B cell (primary cell): ENCODE measurements around the gene SNAPC1. TPM values are rescaled to one million over a fixed set of nuclear protein-coding genes. Genes with fewer than 3 reads are reported as not detected.

Experiments
- ATAC-seq: fragments of 200-7000 bp; cut with Tn5 transposase; one replicate; pipeline ENCODE4 v1.10.0; 2021; ENCODE audit warnings: low read depth, mild to moderate bottlenecking, moderate number of reproducible peaks, moderate library complexity
- CTCF ChIA-PET: fragments of 350-600 bp; sonication (Branson Sonifier 250); formaldehyde crosslinking; loops from one replicate; lab custom pipeline; 2021; ENCODE audit warnings: antibody characterized with exemption, inconsistent platforms; lab: Charles Lee
- POLR2A ChIA-PET: fragments of 350-600 bp; sonication (Branson Sonifier 250); formaldehyde crosslinking; loops from one replicate; lab custom pipeline; 2021; ENCODE audit warnings: antibody characterized with exemption; lab: Charles Lee
- DNase-seq: peaks from one replicate; pipeline ENCODE4 v3.0.0; 2013
- H2AFZ ChIP-seq: 2 replicates; pipeline ENCODE4 v1.6.1; 2012; ENCODE audit warnings: mild to moderate bottlenecking, low read depth, low read length; ENCODE audit not compliant: insufficient read depth, poor library complexity, severe bottlenecking
- H3K27ac ChIP-seq, 2 donors: 1 replicate in 1 of 2; 2 replicates in 1 of 2; pipeline ENCODE4 v1.5.1; 2012 to 2013; ENCODE audit warnings: low read length in 2 of 2, mild to moderate bottlenecking in 2 of 2, moderate library complexity in 1 of 2
- H3K27me3 ChIP-seq, 4 experiments: fragments of 200-600 bp in 1 of 4; sonication (generic) in 1 of 4; replicated peaks in 1 of 4; 1 replicate in 2 of 4; 2 replicates in 2 of 4; pipeline versions ENCODE4 v1.6.1 to v1.7.0; 2013 to 2016; ENCODE audit warnings: low read length in 3 of 4, mild to moderate bottlenecking in 2 of 4, mixed read lengths in 1 of 4, moderate library complexity in 1 of 4; ENCODE audit not compliant: insufficient read depth in 4 of 4, control insufficient read depth in 3 of 4; ENCODE audit errors: control extremely low read depth in 1 of 4
- H3K36me3 ChIP-seq, 2 experiments: replicated peaks in 1 of 2; 1 replicate in 1 of 2; 2 replicates in 1 of 2; pipeline versions ENCODE4 v1.6.1 to v1.7.1; 2013; ENCODE audit warnings: low read length in 1 of 2; ENCODE audit not compliant: insufficient read depth in 2 of 2, control insufficient read depth in 1 of 2; ENCODE audit errors: control extremely low read depth in 1 of 2, extremely low read depth in 1 of 2
- H3K4me1 ChIP-seq, 2 donors: fragments of 200-600 bp in 1 of 2; sonication (generic) in 1 of 2; 1 replicate in 1 of 2; 2 replicates in 1 of 2; pipeline versions ENCODE4 v1.5.1 to v1.6.1; 2013 to 2017; ENCODE audit warnings: low read length in 2 of 2; ENCODE audit not compliant: control insufficient read depth in 2 of 2, insufficient read depth in 2 of 2
- H3K4me2 ChIP-seq: replicated peaks from 2 replicates; pipeline ENCODE3; 2012; ENCODE audit warnings: mild to moderate bottlenecking, low read depth, low read length; ENCODE audit not compliant: poor library complexity, severe bottlenecking
- H3K4me3 ChIP-seq, 5 experiments: fragments of 200-600 bp in 1 of 5; sonication (generic) in 1 of 5; 1 replicate in 3 of 5; 2 replicates in 2 of 5; pipeline versions ENCODE4 v1.5.1 to v1.7.0; 2011 to 2016; ENCODE audit warnings: low read length in 4 of 5, mild to moderate bottlenecking in 4 of 5, low read depth in 2 of 5, control low read depth in 1 of 5, moderate library complexity in 1 of 5; ENCODE audit not compliant: insufficient read depth in 1 of 5; ENCODE audit errors: control extremely low read depth in 1 of 5, extremely low read depth in 1 of 5
- H3K79me2 ChIP-seq: fragments of 200-600 bp; sonication (generic); one replicate; pipeline ENCODE4 v1.6.0; 2016; ENCODE audit warnings: low read length; ENCODE audit not compliant: control insufficient read depth, insufficient read depth
- H3K9ac ChIP-seq: fragments of 200-600 bp; sonication (generic); 2 replicates; pipeline ENCODE4 v1.6.1; 2017; ENCODE audit warnings: mild to moderate bottlenecking, low read length, moderate library complexity
- H3K9me3 ChIP-seq, 3 donors: one replicate each; pipeline versions ENCODE4 v1.6.1 to v1.7.1; 2013; ENCODE audit warnings: low read length in 2 of 3; ENCODE audit not compliant: control insufficient read depth in 2 of 3, insufficient read depth in 1 of 3; ENCODE audit errors: control extremely low read depth in 1 of 3
- H4K20me1 ChIP-seq: 2 replicates; pipeline ENCODE4 v1.6.0; 2012; ENCODE audit warnings: mild to moderate bottlenecking, low read length; ENCODE audit not compliant: insufficient read depth, control insufficient read depth, poor library complexity, severe bottlenecking
- H3K27ac Mint-ChIP-seq: one replicate; pipeline ENCODE4 v1.8.0; 2021; ENCODE audit warnings: mixed read lengths
- H3K27me3 Mint-ChIP-seq: one replicate; pipeline ENCODE4 v1.8.0; 2021; ENCODE audit warnings: mixed read lengths
- H3K4me1 Mint-ChIP-seq: one replicate; pipeline ENCODE4 v1.8.0; 2021; ENCODE audit warnings: mixed read lengths
- H3K4me3 Mint-ChIP-seq: one replicate; pipeline ENCODE4 v1.8.0; 2021; ENCODE audit warnings: mixed read lengths
- H3K9me3 Mint-ChIP-seq: one replicate; pipeline ENCODE4 v1.8.0; 2022; ENCODE audit warnings: mixed read lengths; ENCODE audit not compliant: insufficient read depth
- CTCF ChIP-seq: fragments of 200-600 bp; IDR thresholded peaks from one replicate; pipeline ENCODE4 v1.8.0; 2022; ENCODE audit warnings: antibody characterized with exemption, mild to moderate bottlenecking
- EZH2 ChIP-seq: IDR thresholded peaks from 2 replicates; pipeline ENCODE4 v1.6.1; 2012; ENCODE audit warnings: borderline replicate concordance, low read depth, mild to moderate bottlenecking, moderate library complexity, low read length; ENCODE audit not compliant: insufficient read depth, poor library complexity, severe bottlenecking
- whole genome bisulfite sequencing: methylation state at CpG from one replicate; pipeline ENCODE4 v1.1.5; 2013; ENCODE audit warnings: missing lambda C conversion rate; ENCODE audit not compliant: insufficient coverage; 5-methylcytosine and 5-hydroxymethylcytosine counted together
- intact Hi-C: fragments of 100-400 bp; cut with micrococcal nuclease; formaldehyde crosslinking; loops from one replicate; pipeline ENCODE4 v1.10.0; 2022
- polyA plus RNA-seq: library from polyadenylated mRNA; depleted of rRNA; stranded (reverse); fragments of >200 nt; gene quantifications from 2 replicates; pipeline ENCODE4 v1.2.3, GENCODE V29; 2012
- total RNA-seq, 2 donors: library from RNA; stranded (reverse); fragments of 120-200 nt in 1 of 2; gene quantifications; 1 replicate in 1 of 2; 2 replicates in 1 of 2; pipeline versions ENCODE4 v1.2.3 to v1.2.4, GENCODE V29; 2013 to 2022

Gene SNAPC1
- total and polyA plus RNA-seq, 2 donors (not counting 1 experiment from before 2014, with no cell fraction given), result 2.6 to 7.1 TPM

GRCh38 chr14:61739133-61739532 is 23.1 kb upstream of the SNAPC1 start:
- no peaks in the 10 kb centered on the region for H3K9me3 ChIP-seq
- H3K4me3 Mint-ChIP-seq, result no peak overlapping the region
- no peak overlapping the region for H3K27ac Mint-ChIP-seq
- H3K4me3 ChIP-seq, result no peak overlapping the region
- H3K36me3 ChIP-seq, result peaks cover 33 to 84% of the 10 kb centered on the region in 2 experiments
- H3K27me3 ChIP-seq, result no peaks in the 10 kb centered on the region
- CTCF ChIA-PET, result interaction anchor here (0.6 to 1.8 kb wide), 6 partner anchors 8 to 284 kb away, joined by 3 to 9 read pairs (median 4); no protein-coding TSS in a partner anchor
- TF ChIP-seq EZH2 (no peak), CTCF (no peak)
- H3K4me1 ChIP-seq, result peaks cover 0 to 3% of the 10 kb centered on the region in 2 donors
- peaks cover 15% of the 10 kb centered on the region for H3K4me1 Mint-ChIP-seq
- no peak overlapping the region for H3K4me2 ChIP-seq
- ATAC-seq, result no peak
- H3K27me3 Mint-ChIP-seq, result no peaks in the 10 kb centered on the region
- no peak overlapping the region for H3K27ac ChIP-seq
- POLR2A ChIA-PET, result no interaction called here
- H3K9ac ChIP-seq, result no peak overlapping the region
- H4K20me1 ChIP-seq, result peaks cover 13% of the 10 kb centered on the region
- no peak for DNase-seq
- H3K79me2 ChIP-seq, result peaks cover 56% of the 10 kb centered on the region
- H2AFZ ChIP-seq, result no peak overlapping the region
- H3K9me3 Mint-ChIP-seq, result no peaks in the 10 kb centered on the region
- intact Hi-C loops, result loop anchor here (2.0 to 5.0 kb wide), 2 partner anchors 18 to 42 kb away; partner anchors contain the start of gene HIF1A

GRCh38 chr14:61742371-61742770 is 19.8 kb upstream of the SNAPC1 start:
- ATAC-seq, result no peak
- intact Hi-C loops, result no loop called here
- Mint-ChIP-seq H3K9me3 (no peaks in the 10 kb centered on the region), H3K27me3 (no peaks in the 10 kb centered on the region), H3K27ac (no peak overlapping the region), H3K4me1 (peaks cover 10% of the 10 kb centered on the region), H3K4me3 (no peak overlapping the region)
- H3K4me1 ChIP-seq, result no peaks in the 10 kb centered on the region
- no peaks in the 10 kb centered on the region for H3K27me3 ChIP-seq
- ChIA-PET POLR2A (interaction anchor here (0.6 kb wide), 1 partner anchor 155 kb away, joined by 8 read pairs; no protein-coding TSS in a partner anchor), CTCF (interaction anchor here (0.8 to 1.7 kb wide), 12 partner anchors 11 to 285 kb away, joined by 3 to 11 read pairs (median 4); no protein-coding TSS in a partner anchor)
- no peaks in the 10 kb centered on the region for H3K9me3 ChIP-seq
- H2AFZ ChIP-seq, result no peak overlapping the region
- no peak overlapping the region for H3K4me2 ChIP-seq
- peaks cover 33% of the 10 kb centered on the region for H3K79me2 ChIP-seq
- peaks cover 25 to 84% of the 10 kb centered on the region in 2 experiments for H3K36me3 ChIP-seq
- no peak overlapping the region for H3K27ac ChIP-seq
- WGBS, result 96% methylated on average over 5 of the region's 6 CpGs
- TF ChIP-seq EZH2 (no peak), CTCF (no peak)
- peaks cover 13% of the 10 kb centered on the region for H4K20me1 ChIP-seq
- H3K9ac ChIP-seq, result no peak overlapping the region
- no peak overlapping the region for H3K4me3 ChIP-seq
- no peak for DNase-seq
